ENCODE results near the gene C10orf88. TPM values are rescaled to one million over a fixed set of nuclear protein-coding genes. Genes with fewer than 3 reads are reported as not detected.

The C10orf88 gene
- total and polyA plus RNA-seq, 2 of the 13 experiments (the other 11 are each of a cell fraction or from before 2014, with no cell fraction given) = 4.6 to 11.8 TPM

DNA sequence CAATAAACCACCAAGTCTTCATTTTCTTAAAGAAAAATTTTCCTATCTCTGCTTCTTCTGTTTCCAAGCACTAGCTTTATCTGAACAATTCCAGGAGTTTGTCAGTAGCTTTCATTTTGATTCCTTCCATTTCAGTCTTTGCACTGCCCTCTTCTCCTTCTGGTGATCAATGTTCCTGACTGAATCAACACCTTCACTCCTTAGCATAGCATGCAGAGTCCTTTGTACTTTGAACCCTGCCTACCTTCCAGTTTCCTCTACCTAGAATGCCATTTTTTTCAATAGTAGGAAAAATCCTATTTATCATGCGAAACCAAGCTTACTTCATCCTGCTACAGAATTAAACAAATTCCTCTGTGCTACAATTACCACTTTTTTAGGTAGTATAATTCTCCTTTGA, 1.9 kb upstream of the C10orf88 start:
- Histone ChIP-seq H2AFZ (ENCODE audit: low read length) (no peak overlapping the region), H3K36me3 (replicated peaks in 1 of 2; ENCODE audit: control insufficient read depth in 1 of 2, insufficient read depth in 2 of 2, low read length in 2 of 2) (no peaks in the 10 kb centered on the region), H3K27me3 (ENCODE audit: control insufficient read depth in 1 of 2, insufficient read depth in 2 of 2, low read length in 2 of 2) (no peaks in the 10 kb centered on the region; a peak in 1 of 5 replicates), H3K4me3 (replicated peaks in 1 of 3; ENCODE audit: insufficient read depth in 1 of 3, low read depth in 2 of 3, low read length in 3 of 3) (no peak overlapping the region), H3K79me2 (ENCODE audit: insufficient read depth, low read length) (peaks cover 7% of the 10 kb centered on the region), H3K9me3 (ENCODE audit: low read length) (no peaks in the 10 kb centered on the region), H4K20me1 (ENCODE audit: insufficient read depth, low read length) (no peaks in the 10 kb centered on the region), H3K4me1 (ENCODE audit: insufficient read depth, low read length) (peaks cover 48% of the 10 kb centered on the region), H3K9ac (ENCODE audit: insufficient read depth, low read depth, low read length) (no peak overlapping the region), H3K4me2 (ENCODE audit: low read depth, low read length) (0 out of 2 replicates have a peak overlapping the region, but pooled peaks have one; percentile 13), H3K27ac (ENCODE audit: extremely low read length, insufficient read depth, low read length) (no peak overlapping the region)
- in situ Hi-C loops (cut with HindIII; ENCODE audit: extremely low pct_ligation_motif_present, low pct_unique_long_range_greater_than_20kb) (no loop called here), intact Hi-C loops (cut with micrococcal nuclease; ENCODE audit: unreplicated experiment) (no loop called here)
- 80% methylated on average over 1 of the region's 1 CpG for WGBS (ENCODE audit: low lambda C conversion rate)
- CTCF ChIA-PET (ENCODE audit: low intra/inter-chr PET ratio, low total read pairs) = no interaction called here
- ATAC-seq (no peak), FAIRE-seq (no peak), DNase-seq (ENCODE audit: low spot score) (peak; percentile 5)
- TF ChIP-seq, protein P1, sequence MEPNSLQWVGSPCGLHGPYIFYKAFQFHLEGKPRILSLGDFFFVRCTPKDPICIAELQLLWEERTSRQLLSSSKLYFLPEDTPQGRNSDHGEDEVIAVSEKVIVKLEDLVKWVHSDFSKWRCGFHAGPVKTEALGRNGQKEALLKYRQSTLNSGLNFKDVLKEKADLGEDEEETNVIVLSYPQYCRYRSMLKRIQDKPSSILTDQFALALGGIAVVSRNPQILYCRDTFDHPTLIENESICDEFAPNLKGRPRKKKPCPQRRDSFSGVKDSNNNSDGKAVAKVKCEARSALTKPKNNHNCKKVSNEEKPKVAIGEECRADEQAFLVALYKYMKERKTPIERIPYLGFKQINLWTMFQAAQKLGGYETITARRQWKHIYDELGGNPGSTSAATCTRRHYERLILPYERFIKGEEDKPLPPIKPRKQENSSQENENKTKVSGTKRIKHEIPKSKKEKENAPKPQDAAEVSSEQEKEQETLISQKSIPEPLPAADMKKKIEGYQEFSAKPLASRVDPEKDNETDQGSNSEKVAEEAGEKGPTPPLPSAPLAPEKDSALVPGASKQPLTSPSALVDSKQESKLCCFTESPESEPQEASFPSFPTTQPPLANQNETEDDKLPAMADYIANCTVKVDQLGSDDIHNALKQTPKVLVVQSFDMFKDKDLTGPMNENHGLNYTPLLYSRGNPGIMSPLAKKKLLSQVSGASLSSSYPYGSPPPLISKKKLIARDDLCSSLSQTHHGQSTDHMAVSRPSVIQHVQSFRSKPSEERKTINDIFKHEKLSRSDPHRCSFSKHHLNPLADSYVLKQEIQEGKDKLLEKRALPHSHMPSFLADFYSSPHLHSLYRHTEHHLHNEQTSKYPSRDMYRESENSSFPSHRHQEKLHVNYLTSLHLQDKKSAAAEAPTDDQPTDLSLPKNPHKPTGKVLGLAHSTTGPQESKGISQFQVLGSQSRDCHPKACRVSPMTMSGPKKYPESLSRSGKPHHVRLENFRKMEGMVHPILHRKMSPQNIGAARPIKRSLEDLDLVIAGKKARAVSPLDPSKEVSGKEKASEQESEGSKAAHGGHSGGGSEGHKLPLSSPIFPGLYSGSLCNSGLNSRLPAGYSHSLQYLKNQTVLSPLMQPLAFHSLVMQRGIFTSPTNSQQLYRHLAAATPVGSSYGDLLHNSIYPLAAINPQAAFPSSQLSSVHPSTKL (CRISPR knock-in tag; IDR thresholded peaks at IDR 0.05) = 0 out of 2 replicates have a peak, but pooled peaks have one; percentile 12
- TF ChIP-seq HNF4A (CRISPR knock-in tag; IDR thresholded peaks at IDR 0.05) (peak; percentile 57), ZNF644 (CRISPR knock-in tag; IDR thresholded peaks at IDR 0.05; ENCODE audit: low read depth) (0 out of 2 replicates have a peak, but pooled peaks have one; percentile 28)
- TF ChIP-seq, protein P2, sequence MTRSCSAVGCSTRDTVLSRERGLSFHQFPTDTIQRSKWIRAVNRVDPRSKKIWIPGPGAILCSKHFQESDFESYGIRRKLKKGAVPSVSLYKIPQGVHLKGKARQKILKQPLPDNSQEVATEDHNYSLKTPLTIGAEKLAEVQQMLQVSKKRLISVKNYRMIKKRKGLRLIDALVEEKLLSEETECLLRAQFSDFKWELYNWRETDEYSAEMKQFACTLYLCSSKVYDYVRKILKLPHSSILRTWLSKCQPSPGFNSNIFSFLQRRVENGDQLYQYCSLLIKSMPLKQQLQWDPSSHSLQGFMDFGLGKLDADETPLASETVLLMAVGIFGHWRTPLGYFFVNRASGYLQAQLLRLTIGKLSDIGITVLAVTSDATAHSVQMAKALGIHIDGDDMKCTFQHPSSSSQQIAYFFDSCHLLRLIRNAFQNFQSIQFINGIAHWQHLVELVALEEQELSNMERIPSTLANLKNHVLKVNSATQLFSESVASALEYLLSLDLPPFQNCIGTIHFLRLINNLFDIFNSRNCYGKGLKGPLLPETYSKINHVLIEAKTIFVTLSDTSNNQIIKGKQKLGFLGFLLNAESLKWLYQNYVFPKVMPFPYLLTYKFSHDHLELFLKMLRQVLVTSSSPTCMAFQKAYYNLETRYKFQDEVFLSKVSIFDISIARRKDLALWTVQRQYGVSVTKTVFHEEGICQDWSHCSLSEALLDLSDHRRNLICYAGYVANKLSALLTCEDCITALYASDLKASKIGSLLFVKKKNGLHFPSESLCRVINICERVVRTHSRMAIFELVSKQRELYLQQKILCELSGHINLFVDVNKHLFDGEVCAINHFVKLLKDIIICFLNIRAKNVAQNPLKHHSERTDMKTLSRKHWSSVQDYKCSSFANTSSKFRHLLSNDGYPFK (CRISPR knock-in tag; IDR thresholded peaks at IDR 0.05; ENCODE audit: borderline replicate concordance) = no peak
- no TSS peak for BruUV-seq (replicated peaks)
- POLR2A ChIA-PET = interaction anchor here (0.8 to 1.2 kb wide), 2 partner anchors 24 to 52 kb away, joined by 3 to 10 read pairs; partner anchors contain the start of gene PSTK

All from HepG2 (cell line).